ENCODE data around the gene PDE1A.

PDE1A gene

GRCh38 chr2:182432051-182432450 is 5.2 kb upstream of the PDE1A start:
- DNase-seq (ENCODE audit: low spot score), result no peak
- Histone ChIP-seq H3K4me3 (no peak overlapping the region), H3K27ac (no peak overlapping the region)
- TF ChIP-seq, protein P1, sequence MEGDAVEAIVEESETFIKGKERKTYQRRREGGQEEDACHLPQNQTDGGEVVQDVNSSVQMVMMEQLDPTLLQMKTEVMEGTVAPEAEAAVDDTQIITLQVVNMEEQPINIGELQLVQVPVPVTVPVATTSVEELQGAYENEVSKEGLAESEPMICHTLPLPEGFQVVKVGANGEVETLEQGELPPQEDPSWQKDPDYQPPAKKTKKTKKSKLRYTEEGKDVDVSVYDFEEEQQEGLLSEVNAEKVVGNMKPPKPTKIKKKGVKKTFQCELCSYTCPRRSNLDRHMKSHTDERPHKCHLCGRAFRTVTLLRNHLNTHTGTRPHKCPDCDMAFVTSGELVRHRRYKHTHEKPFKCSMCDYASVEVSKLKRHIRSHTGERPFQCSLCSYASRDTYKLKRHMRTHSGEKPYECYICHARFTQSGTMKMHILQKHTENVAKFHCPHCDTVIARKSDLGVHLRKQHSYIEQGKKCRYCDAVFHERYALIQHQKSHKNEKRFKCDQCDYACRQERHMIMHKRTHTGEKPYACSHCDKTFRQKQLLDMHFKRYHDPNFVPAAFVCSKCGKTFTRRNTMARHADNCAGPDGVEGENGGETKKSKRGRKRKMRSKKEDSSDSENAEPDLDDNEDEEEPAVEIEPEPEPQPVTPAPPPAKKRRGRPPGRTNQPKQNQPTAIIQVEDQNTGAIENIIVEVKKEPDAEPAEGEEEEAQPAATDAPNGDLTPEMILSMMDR (IDR thresholded peaks at IDR 0.05), result no peak

DNA sequence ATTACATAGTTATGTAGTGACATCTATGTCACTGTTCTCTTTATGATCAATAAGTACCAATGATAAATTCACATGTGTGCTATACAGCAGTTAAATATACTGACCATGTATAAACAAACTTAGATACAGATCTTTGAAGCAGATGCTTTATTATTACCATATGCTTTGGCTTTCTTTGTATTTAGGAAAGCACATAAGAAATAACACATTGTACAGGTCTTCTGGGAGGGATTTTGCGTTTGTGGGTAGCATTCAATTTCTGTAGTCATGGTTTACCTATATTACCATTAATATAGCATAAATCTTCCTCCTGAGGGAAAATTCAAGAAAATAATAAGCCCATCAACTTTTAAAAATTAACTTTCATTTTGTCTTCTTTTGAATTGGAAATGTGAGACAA is 1.6 kb upstream of the PDE1A start:
- Histone ChIP-seq H3K4me3 (no peak overlapping the region), H3K27ac (no peak overlapping the region)
- no peak for DNase-seq (ENCODE audit: low spot score)
- TF ChIP-seq, protein P1 (IDR thresholded peaks at IDR 0.05), result no peak

GRCh38 chr2:182426082-182426917 is 536 bp downstream of the PDE1A start:
- Histone ChIP-seq H3K27ac (peak overlapping the region; percentile 55 to 81), H3K4me3 (peak overlapping the region; percentile 76)
- DNase-seq (ENCODE audit: low spot score), result no peak
- TF ChIP-seq, protein P1 (IDR thresholded peaks at IDR 0.05), result no peak

- DNase-seq (ENCODE audit: low spot score), result no peak
- Histone ChIP-seq H3K4me3 (peak overlapping the region; percentile 76), H3K27ac (peak overlapping the region in 1 of 2 donors; percentile 59)
- TF ChIP-seq, protein P1 (IDR thresholded peaks at IDR 0.05), result no peak
These were observed 4.0 kb downstream of the PDE1A start for GRCh38 chr2:182422864-182423263.

GRCh38 chr2:182420669-182421068 is 6.2 kb downstream of the PDE1A start:
- Histone ChIP-seq H3K27ac (peak overlapping the region; percentile 58 to 59), H3K4me3 (peak overlapping the region; percentile 76)
- TF ChIP-seq, protein P1 (IDR thresholded peaks at IDR 0.05), result no peak
- no peak for DNase-seq (ENCODE audit: low spot score)

GRCh38 chr2:182416861-182417260 is 10.0 kb downstream of the PDE1A start:
- Histone ChIP-seq H3K27ac (no peak overlapping the region), H3K4me3 (no peak overlapping the region)

More at GRCh38 chr2:182416861-182417260, 10.0 kb downstream of the PDE1A start:
- TF ChIP-seq, protein P1 (IDR thresholded peaks at IDR 0.05), result no peak
- no peak for DNase-seq (ENCODE audit: low spot score)

All from coronary artery (tissue), 2 donors.